BJ (cell line): ENCODE measurements around the gene GNS. TPM values are rescaled to one million over a fixed set of nuclear protein-coding genes. Genes with fewer than 3 reads are reported as not detected.

Experiments used
- CTCF ChIA-PET: fragments of 350-600 bp; formaldehyde crosslinking; extraction: SDS; loops from one replicate; lab custom pipeline; 2021; ENCODE audit warnings: antibody characterized with exemption, inconsistent platforms; lab: Yijun Ruan, JAX
- POLR2A ChIA-PET: fragments of 300-600 bp; sonication (Branson Sonifier 250); formaldehyde crosslinking; extraction: SDS; loops from one replicate; lab custom pipeline; 2021; ENCODE audit warnings: antibody characterized with exemption; lab: Charles Lee
- DNase-seq: peaks from one replicate; pipeline ENCODE4 v3.0.0-alpha.2; 2011; ENCODE audit warnings: low read depth
- H3K27me3 ChIP-seq: 2 replicates; pipeline ENCODE4 v1.6.0; 2011; ENCODE audit warnings: low read length; ENCODE audit not compliant: control insufficient read depth, insufficient read depth
- H3K36me3 ChIP-seq: 2 replicates; pipeline ENCODE4 v1.5.1; 2011; ENCODE audit warnings: low read length; ENCODE audit not compliant: control insufficient read depth, insufficient read depth
- H3K4me3 ChIP-seq: 2 replicates; pipeline ENCODE4 v1.5.1; 2011; ENCODE audit warnings: low read depth, mild to moderate bottlenecking, control low read depth, low read length
- CTCF ChIP-seq: IDR thresholded peaks from 2 replicates; pipeline ENCODE4 v1.5.1; 2011; ENCODE audit warnings: low read depth, mild to moderate bottlenecking, control low read depth, inconsistent platforms, low read length, moderate library complexity; ENCODE audit not compliant: insufficient read depth
- polyA plus RNA-seq: library from polyadenylated mRNA; depleted of rRNA; stranded (reverse); fragments of >200 nt; gene quantifications from 2 replicates; pipeline ENCODE4 v1.2.3, GENCODE V29; 2011

GNS gene
- polyA plus RNA-seq, 1 experiment, result 100 TPM

GRCh38 chr12:64745980-64746379 is 13.2 kb downstream of the GNS start:
- no peaks in the 10 kb centered on the region for H3K27me3 ChIP-seq
- TF ChIP-seq CTCF, result no peak
- H3K36me3 ChIP-seq, result peaks cover 2% of the 10 kb centered on the region; the same call in 1 of the 2 replicates
- CTCF ChIA-PET, result no interaction called here
- DNase-seq, result no peak
- POLR2A ChIA-PET, result interaction anchor here (0.6 kb wide), 1 partner anchor 12 kb away, joined by 3 read pairs; no protein-coding TSS in a partner anchor
- H3K4me3 ChIP-seq, result no peak overlapping the region

- no peak overlapping the region for H3K4me3 ChIP-seq
- ChIA-PET CTCF (interaction anchor here (0.6 kb wide), 1 partner anchor 176 kb away, joined by 3 read pairs; no protein-coding TSS in a partner anchor), POLR2A (interaction anchor here (0.6 kb wide), 1 partner anchor 12 kb away, joined by 3 read pairs; no protein-coding TSS in a partner anchor)
- H3K27me3 ChIP-seq, result no peaks in the 10 kb centered on the region
- TF ChIP-seq CTCF, result no peak
- no peak for DNase-seq
- H3K36me3 ChIP-seq, result no peaks in the 10 kb centered on the region
Measured at GRCh38 chr12:64745259-64745807, 13.9 kb downstream of the GNS start.

GRCh38 chr12:64744422-64745258 is 14.6 kb downstream of the GNS start:
- no peaks in the 10 kb centered on the region for H3K27me3 ChIP-seq
- ChIA-PET CTCF (interaction anchor here (0.6 kb wide), 1 partner anchor 176 kb away, joined by 3 read pairs; no protein-coding TSS in a partner anchor), POLR2A (no interaction called here)
- TF ChIP-seq CTCF, result no peak
- H3K36me3 ChIP-seq, result peaks cover 2% of the 10 kb centered on the region; the same call in 1 of the 2 replicates
- DNase-seq, result no peak
- no peak overlapping the region for H3K4me3 ChIP-seq

GRCh38 chr12:64743206-64743605 is 16.0 kb downstream of the GNS start:
- H3K4me3 ChIP-seq, result no peak overlapping the region
- peaks cover 2% of the 10 kb centered on the region; the same call in 1 of the 2 replicates for H3K36me3 ChIP-seq
- CTCF ChIA-PET, result interaction anchor here (1.2 kb wide), 1 partner anchor 9 kb away, joined by 3 read pairs; no protein-coding TSS in a partner anchor
- DNase-seq, result no peak
- no peaks in the 10 kb centered on the region for H3K27me3 ChIP-seq
- no peak for TF ChIP-seq CTCF
- POLR2A ChIA-PET, result no interaction called here

GRCh38 chr12:64742416-64742815 is 16.8 kb downstream of the GNS start:
- Histone ChIP-seq H3K4me3 (no peak overlapping the region), H3K36me3 (peaks cover 2% of the 10 kb centered on the region; the same call in 1 of the 2 replicates), H3K27me3 (no peaks in the 10 kb centered on the region)
- TF ChIP-seq CTCF, result no peak
- DNase-seq, result no peak
- CTCF ChIA-PET, result no interaction called here
- POLR2A ChIA-PET, result no interaction called here
